Gastroesophageal sphincter (tissue), 3 donors: ENCODE measurements around the gene SPATS1.

ENCODE experiments used
- CTCF ChIP-seq, 4 experiments: fragments of 200-600 bp in 2 of 4; fragments of 450-650 bp in 2 of 4; sonication (generic) in 1 of 4; IDR thresholded peaks; one replicate each; pipeline ENCODE4 v1.5.1; 2017 to 2019; ENCODE audit warnings: antibody characterized with exemption in 4 of 4, mild to moderate bottlenecking in 2 of 4, moderate library complexity in 2 of 4
- EP300 ChIP-seq: sonication (generic); formaldehyde crosslinking; IDR thresholded peaks from one replicate; pipeline ENCODE4 v1.6.1; 2017; ENCODE audit warnings: antibody characterized with exemption, mild to moderate bottlenecking
- POLR2A ChIP-seq, 2 donors: fragments of 450-650 bp; IDR thresholded peaks; one replicate each; pipeline ENCODE4 v1.6.1; 2017; ENCODE audit warnings: antibody characterized with exemption in 2 of 2, mild to moderate bottlenecking in 2 of 2, moderate library complexity in 1 of 2
- POLR2AphosphoS5 ChIP-seq: sonication (generic); formaldehyde crosslinking; IDR thresholded peaks from one replicate; pipeline ENCODE4 v1.6.1; 2017; ENCODE audit warnings: antibody characterized with exemption

GRCh38 chr6:44355640-44356039 lies 13.2 kb downstream of the SPATS1 start:
- TF ChIP-seq EP300, result no peak
- TF ChIP-seq CTCF (IDR thresholded peaks at IDR 0.05), result no peak
- no peak for TF ChIP-seq POLR2A (IDR thresholded peaks at IDR 0.05)
- TF ChIP-seq POLR2AphosphoS5, result no peak
